GM18519 (cell line): ENCODE results near the gene RPL28.

Experiments used
- ATAC-seq: cut with Tn5 transposase; IDR thresholded peaks from one replicate; pipeline ENCODE4 v1.9.1; 2021; ENCODE audit warnings: mild to moderate bottlenecking, moderate library complexity; ENCODE audit not compliant: unreplicated experiment, low FRiP score

The RPL28 gene

GRCh38 chr19:55385724-55386492 is at the start of gene RPL28:
TSS of gene RPL28 (plus strand) at chr19:55385932. CDS start at chr19:55386358, 426 bp downstream.
- ATAC-seq: peak; percentile 51

DNA sequence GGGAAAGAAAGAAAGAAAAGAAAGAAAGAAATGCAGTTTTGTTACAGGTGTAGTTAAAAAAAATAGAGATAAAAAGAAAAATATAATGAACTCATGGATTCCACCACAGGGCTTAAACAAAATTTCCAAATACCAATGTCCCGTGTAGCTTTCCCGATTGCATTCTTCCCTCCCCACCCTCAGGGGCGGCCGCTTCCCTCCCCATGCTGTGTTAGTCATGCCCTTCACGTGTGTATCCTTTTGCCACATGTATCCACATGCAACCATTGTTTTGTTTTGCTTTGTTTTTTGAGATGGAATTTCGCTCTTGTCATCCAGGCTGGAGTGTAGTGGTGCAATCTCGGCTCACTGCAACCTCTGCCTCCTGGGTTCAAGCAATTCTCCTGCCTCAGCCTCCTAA is 49.6 kb upstream of the RPL28 start:
- no peak for ATAC-seq

DNA sequence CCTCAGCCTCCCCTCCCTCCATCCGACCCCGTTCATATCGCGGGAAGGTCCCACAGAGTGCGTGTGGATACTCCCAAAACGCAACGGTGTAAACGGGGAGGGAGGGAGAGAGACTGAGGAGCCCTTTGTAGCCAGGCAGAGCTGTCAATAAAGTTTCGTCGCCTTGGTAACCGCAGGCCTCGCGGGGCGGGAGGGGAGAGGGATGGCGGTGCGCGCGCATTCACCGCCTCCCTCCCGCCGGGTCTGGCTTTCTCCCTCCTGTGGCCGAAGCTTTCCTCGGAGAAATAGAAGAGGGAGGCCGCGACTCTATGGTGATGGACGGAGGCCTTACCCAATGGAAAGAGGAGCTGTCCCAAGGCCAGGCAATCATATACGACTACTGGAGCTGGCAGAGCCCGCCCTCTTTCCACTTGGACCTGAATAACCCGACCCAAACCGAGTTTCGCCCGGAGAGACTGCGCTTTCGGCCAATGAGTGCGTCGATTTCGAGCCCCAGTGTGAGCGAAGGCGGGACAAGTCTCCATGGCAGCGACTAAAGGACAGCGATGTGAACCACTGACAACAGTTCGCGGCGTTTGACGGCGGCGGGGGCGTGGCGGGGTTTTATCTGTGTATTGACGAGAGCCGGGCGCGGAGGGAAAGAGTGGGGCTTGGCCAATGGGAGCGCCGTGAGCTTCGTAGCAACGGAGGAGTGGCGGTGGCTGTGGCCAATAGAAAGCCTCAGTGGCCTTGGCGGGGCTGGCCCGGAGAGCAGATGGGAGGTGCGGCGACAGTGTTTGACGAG is 46.4 kb upstream of the RPL28 start, which contains the start of gene KMT5C:
Gene KMT5C (plus strand): TSS at position 772 of the 784 bp plus-strand sequence. CDS start 2,061 bp downstream, outside the sequence.
- peak; percentile 69 for ATAC-seq

DNA sequence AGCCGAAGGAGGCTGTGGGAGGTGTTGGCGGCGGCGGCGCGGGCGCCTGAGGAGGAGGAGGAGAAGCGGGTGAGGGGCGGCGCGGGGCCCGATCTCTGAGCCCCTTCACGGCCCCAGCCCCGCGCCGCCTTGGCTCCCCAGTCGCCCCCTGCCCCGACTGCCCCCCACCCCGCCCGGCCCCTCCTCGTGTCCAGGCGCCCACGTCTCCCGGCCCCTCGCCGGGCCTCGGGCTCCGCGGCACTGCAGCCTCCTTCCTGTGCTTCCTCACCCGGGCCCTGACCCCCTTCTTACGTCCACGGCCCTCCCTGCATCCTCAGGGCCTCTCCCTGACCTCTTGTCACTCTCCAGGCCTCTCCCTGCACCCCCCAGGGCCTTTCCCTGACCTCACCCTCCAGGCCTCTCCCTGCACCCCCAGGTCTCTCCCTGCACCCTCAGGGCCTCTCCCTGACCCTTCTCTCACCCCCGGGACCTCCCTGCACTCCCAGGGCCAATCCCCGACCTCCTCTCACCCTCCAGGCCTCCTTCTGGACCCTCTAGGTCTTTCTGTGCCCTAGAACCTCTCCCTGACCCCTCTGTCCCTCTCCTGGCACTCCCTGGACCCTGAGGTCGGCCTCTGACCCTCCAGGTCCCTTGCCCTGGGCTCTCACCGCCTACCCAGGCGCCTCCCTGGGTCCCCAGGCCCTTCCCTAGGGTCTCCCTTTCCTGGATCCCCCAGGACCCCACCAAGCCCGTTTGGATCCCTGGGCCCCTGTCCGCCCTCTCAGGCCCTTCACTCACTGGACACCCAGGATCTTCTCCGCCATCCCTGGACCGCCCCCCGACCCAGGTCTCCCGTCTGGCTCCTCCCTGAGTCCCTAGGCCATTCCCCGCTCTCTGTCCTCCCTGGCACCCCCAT is 45.6 kb upstream of the RPL28 start:
- ATAC-seq: no peak

DNA sequence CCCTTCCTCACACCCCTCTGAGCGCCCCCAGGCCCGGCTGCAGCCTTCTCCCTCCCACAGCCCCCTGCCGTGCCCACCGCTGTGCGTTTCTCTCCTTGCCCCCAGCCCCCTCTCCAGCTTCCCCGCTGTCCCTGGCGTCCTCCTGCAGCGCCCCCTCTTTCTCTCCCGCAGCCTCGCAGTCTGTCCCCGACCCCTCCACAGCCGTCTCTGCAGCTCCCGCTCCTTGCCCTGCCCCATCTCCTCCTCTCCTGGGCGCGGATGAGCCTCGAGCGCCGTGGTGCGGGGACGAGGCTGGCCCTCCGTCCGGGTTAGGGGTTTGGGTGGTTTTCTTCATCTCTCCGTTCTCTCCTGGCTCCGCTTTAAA is 45.0 kb upstream of the RPL28 start:
- no peak for ATAC-seq

GRCh38 chr19:55341171-55341588 is 44.6 kb upstream of the RPL28 start:
- no peak for ATAC-seq

DNA sequence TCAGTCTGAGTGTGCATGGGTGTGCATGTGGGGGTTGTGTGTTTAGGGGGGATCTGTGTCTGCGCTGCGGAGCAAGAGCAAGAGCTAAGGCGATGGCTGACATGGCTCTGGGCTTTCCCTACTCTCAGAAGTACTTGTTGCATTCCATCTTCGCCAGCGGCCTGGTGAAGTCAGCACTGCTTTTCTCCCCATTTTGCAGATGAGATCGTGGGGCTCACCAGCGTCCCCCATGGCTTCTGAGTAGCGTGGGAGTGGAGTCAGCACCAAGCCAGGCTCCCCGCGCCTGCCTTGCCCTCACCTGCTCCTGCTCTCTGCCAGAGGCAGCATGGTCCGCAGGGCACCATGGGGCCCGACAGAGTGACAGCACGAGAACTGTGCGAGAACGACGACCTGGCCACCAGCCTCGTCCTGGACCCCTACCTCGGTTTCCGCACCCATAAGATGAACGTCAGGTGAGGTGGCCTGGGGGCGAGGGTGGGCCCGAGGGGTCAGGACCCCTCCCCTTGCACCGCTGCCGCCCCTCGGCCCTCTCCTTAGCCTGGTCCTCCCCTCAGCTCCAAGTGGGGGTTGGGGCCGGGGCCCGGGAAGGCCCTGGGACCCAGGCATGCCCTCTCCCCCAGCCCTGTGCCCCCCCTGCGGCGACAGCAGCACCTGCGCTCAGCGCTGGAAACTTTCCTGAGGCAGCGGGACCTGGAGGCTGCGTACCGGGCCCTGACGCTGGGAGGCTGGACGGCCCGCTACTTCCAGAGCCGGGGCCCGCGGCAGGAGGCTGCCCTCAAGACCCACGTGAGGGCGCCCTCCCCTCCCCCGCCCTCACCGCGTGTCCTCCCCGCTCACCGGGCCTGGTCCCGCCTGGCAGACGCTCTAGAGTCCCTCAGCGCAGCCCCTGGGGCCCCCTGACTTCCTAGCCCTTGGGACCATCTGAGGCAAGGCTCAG is 43.9 kb upstream of the RPL28 start:
- no peak for ATAC-seq

DNA sequence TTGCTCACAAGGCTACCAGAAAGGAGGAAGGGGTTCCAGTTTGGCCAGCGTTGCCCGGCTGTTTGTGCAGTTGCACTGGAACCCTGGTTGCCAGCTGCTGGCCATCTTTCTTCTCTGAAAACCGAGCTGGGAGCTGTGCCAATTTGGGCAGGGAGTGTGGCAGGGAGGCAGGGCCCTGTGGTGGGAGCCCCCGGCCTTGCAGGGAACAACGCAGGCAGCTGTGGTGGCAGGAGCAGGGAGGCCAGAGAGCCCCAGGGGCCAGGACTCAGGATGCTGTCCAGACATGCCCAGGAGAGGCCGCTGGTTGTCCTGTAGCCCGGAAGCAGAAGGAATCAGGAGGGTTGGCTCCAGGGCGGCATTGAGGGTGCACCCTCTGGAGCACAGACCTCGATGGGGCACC is 41.3 kb upstream of the RPL28 start:
- no peak for ATAC-seq

DNA sequence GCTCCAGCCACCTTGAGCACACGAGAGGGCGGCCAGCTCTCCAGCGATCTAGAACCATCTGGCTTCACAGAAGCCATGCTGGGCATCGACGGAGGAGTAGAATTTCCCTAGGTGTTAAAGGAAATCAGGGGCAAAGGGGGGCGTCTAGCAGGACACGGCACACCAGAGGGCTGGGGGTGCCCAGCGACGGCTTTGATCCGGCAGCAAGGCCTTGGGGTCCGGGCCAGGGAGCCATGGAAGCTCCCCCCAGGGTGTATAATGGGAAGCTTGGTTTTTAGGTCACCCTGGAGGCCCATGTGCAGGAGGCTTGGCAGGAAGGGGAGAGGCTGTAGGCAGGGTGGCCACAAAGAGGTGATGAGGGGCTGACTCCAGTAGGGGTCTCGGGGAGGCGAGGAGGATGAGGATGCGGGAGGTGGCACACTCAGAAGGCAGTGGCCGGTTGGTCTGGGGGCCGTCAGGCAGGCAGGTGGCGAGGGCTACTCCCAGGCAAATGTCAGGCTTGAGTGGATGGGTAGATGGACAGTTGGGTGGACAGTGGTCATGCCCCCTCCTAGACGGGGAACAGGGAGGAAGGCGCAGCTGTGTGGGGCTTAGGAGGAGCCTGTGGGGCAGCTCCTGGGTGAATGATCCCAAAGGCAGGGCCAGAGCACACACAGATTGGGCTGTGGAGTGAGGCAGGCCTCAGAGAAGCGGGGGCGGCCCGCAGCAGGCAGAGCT is 40.5 kb upstream of the RPL28 start:
- ATAC-seq: no peak

DNA sequence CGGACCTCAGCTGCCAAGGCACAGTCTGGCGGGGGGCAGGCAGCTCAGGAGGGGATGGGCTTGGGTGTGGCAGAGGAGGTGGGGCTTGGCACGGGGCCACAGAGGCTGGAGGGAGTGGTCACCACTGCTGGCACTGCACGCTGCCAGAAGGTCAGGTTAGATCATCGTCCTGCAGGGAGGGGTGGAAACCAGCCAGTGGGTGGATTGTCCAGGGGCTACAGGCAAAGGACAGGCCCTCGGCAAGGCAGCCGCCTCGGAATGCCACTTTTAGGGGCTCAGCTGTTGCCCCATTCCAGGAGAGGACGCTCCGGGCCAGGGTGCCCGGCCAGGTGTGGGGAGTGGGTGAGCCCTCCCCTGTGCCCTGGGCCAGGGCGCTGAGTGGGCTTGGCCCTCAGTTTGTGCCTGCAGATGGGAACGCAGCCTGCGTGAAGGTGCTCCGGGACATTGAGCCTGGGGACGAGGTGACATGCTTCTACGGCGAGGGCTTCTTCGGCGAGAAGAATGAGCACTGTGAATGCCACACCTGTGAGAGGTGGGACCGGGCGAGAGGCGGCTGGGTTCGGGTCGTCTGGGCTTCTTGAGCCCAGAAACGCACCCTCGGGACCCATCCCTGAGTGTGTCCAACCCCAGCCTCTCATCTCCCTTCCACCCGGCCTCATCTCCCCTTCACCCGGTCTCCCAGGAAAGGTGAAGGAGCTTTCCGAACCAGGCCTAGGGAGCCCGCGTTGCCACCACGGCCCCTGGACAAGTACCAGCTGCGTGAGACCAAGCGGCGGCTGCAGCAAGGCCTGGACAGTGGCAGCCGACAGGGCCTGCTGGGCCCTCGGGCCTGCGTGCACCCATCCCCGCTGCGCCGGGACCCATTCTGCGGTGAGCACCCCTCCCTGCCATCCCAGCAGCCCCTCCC is 39.7 kb upstream of the RPL28 start:
- no peak for ATAC-seq

DNA sequence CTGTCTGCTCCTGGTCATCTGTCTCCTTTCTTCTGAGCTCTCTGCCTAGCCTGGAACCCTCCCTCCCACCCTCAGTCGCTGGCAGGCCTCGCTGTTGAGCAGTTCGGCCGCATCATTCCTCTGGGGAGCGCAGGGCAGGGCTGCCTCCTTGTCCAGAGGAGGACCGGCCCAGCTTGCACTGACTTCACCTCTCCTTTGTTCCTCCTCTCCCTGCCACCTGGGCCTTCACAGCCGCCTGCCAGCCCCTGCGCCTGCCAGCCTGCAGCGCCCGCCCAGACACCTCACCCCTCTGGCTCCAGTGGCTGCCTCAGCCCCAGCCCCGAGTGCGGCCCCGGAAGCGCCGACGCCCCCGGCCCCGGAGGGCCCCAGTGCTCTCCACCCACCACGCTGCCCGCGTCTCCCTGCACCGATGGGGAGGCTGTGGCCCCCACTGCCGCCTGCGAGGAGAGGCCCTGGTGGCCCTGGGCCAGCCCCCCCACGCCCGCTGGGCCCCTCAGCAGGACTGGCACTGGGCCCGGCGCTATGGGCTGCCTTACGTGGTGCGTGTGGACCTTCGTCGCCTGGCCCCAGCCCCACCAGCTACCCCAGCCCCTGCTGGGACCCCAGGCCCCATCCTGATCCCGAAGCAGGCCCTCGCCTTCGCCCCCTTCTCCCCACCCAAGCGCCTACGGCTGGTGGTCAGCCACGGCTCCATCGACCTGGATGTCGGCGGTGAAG is 38.8 kb upstream of the RPL28 start:
- no peak for ATAC-seq

GRCh38 chr19:55347442-55348009 is 38.2 kb upstream of the RPL28 start:
- ATAC-seq: no peak

- no peak for ATAC-seq
These were observed 37.3 kb upstream of the RPL28 start for GRCh38 chr19:55348317-55349034.

- no peak for ATAC-seq
These were observed 35.0 kb upstream of the RPL28 start for GRCh38 chr19:55350620-55351315.

DNA sequence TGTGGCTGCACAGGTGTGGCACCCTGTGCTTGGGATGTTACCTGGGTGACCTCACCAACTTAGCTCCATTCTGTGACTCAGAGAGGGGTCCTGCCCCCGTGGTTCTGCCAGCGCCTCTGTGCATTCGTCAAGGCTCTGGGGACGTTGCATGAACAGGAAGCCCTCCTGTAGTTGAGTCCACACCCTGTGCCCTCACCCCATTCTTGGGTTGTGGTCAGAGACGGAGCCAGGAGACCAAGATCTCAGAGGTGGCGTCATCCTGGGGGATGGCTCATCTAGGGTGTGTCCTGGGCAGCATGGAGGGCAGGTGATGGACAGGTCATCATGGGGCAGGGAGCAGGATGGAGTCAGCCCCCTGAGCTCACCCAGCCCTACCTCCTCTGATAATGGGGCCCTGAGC is 33.7 kb upstream of the RPL28 start:
- ATAC-seq: no peak
